Activated naive CD8-positive, alpha-beta T cell treated with anti-CD3 and anti-CD28 coated beads for 36 hours (primary cell): ENCODE data around the gene C2orf49. TPM values are rescaled to one million over a fixed set of nuclear protein-coding genes. Genes with fewer than 3 reads are reported as not detected.

Experiments
- DNase-seq: peaks from one replicate; pipeline ENCODE4 v3.0.0; 2021
- H3K27ac Mint-ChIP-seq: one replicate; pipeline ENCODE4 v1.8.0; 2022; ENCODE audit warnings: mild to moderate bottlenecking, moderate library complexity, mixed read lengths
- H3K27me3 Mint-ChIP-seq: one replicate; pipeline ENCODE4 v1.8.0; 2022; ENCODE audit warnings: mild to moderate bottlenecking, mixed read lengths
- H3K36me3 Mint-ChIP-seq: one replicate; pipeline ENCODE4 v1.8.0; 2021; ENCODE audit warnings: mild to moderate bottlenecking, mixed read lengths
- H3K4me1 Mint-ChIP-seq: one replicate; pipeline ENCODE4 v1.8.0; 2021; ENCODE audit warnings: mixed read lengths
- H3K4me3 Mint-ChIP-seq: one replicate; pipeline ENCODE4 v1.8.0; 2022; ENCODE audit warnings: mild to moderate bottlenecking, moderate library complexity, mixed read lengths
- H3K9me3 Mint-ChIP-seq: one replicate; pipeline ENCODE4 v1.8.0; 2022; ENCODE audit warnings: mixed read lengths
- total RNA-seq, 2 experiments: library from RNA; stranded (reverse); gene quantifications; one replicate each; pipeline ENCODE4 v1.2.3, GENCODE V29; 2021

C2orf49 gene
- total RNA-seq, 2 experiments from 2014 or later = 19.0 to 22.4 TPM

GRCh38 chr2:105379741-105380186 is 42.4 kb downstream of the C2orf49 start:
- Mint-ChIP-seq H3K9me3 (no peaks in the 10 kb centered on the region), H3K4me1 (peaks cover 3% of the 10 kb centered on the region), H3K4me3 (no peak overlapping the region), H3K36me3 (no peaks in the 10 kb centered on the region), H3K27me3 (no peaks in the 10 kb centered on the region), H3K27ac (no peak overlapping the region)
- DNase-seq = no peak

GRCh38 chr2:105380432-105381100 is 43.2 kb downstream of the C2orf49 start:
- Mint-ChIP-seq H3K27ac (no peak overlapping the region), H3K27me3 (no peaks in the 10 kb centered on the region), H3K36me3 (no peaks in the 10 kb centered on the region), H3K4me1 (peaks cover 3% of the 10 kb centered on the region), H3K9me3 (no peaks in the 10 kb centered on the region), H3K4me3 (no peak overlapping the region)
- no peak for DNase-seq

- no peak for DNase-seq
- H3K27ac Mint-ChIP-seq = no peak overlapping the region
- no peak overlapping the region for H3K4me3 Mint-ChIP-seq
- peaks cover 3% of the 10 kb centered on the region for H3K4me1 Mint-ChIP-seq
- H3K27me3 Mint-ChIP-seq = no peaks in the 10 kb centered on the region
- no peaks in the 10 kb centered on the region for H3K9me3 Mint-ChIP-seq
- no peaks in the 10 kb centered on the region for H3K36me3 Mint-ChIP-seq
Observed at GRCh38 chr2:105381101-105381668, 43.8 kb downstream of the C2orf49 start.

- no peak overlapping the region for H3K27ac Mint-ChIP-seq
- peaks cover 3% of the 10 kb centered on the region for H3K4me1 Mint-ChIP-seq
- no peak for DNase-seq
- no peaks in the 10 kb centered on the region for H3K27me3 Mint-ChIP-seq
- no peak overlapping the region for H3K4me3 Mint-ChIP-seq
- no peaks in the 10 kb centered on the region for H3K36me3 Mint-ChIP-seq
- H3K9me3 Mint-ChIP-seq = no peaks in the 10 kb centered on the region
Observed at GRCh38 chr2:105382177-105382576, 44.8 kb downstream of the C2orf49 start.

- H3K4me1 Mint-ChIP-seq = peaks cover 3% of the 10 kb centered on the region
- no peaks in the 10 kb centered on the region for H3K27me3 Mint-ChIP-seq
- H3K4me3 Mint-ChIP-seq = no peak overlapping the region
- H3K9me3 Mint-ChIP-seq = no peaks in the 10 kb centered on the region
- no peaks in the 10 kb centered on the region for H3K36me3 Mint-ChIP-seq
- DNase-seq = no peak
- H3K27ac Mint-ChIP-seq = no peak overlapping the region
Observed at GRCh38 chr2:105383432-105384166, 46.3 kb downstream of the C2orf49 start.

GRCh38 chr2:105384216-105384615 is 46.9 kb downstream of the C2orf49 start:
- H3K4me3 Mint-ChIP-seq = no peak overlapping the region
- no peak overlapping the region for H3K27ac Mint-ChIP-seq
- no peaks in the 10 kb centered on the region for H3K36me3 Mint-ChIP-seq
- no peak for DNase-seq
- H3K9me3 Mint-ChIP-seq = no peaks in the 10 kb centered on the region
- no peaks in the 10 kb centered on the region for H3K27me3 Mint-ChIP-seq
- H3K4me1 Mint-ChIP-seq = peaks cover 3% of the 10 kb centered on the region

GRCh38 chr2:105384861-105385260 is 47.5 kb downstream of the C2orf49 start:
- no peaks in the 10 kb centered on the region for H3K27me3 Mint-ChIP-seq

GRCh38 chr2:105385731-105386540 is 48.6 kb downstream of the C2orf49 start:
- Mint-ChIP-seq H3K9me3 (no peaks in the 10 kb centered on the region), H3K27ac (no peak overlapping the region), H3K4me3 (no peak overlapping the region), H3K4me1 (peaks cover under 1% of the 10 kb centered on the region), H3K36me3 (no peaks in the 10 kb centered on the region), H3K27me3 (no peaks in the 10 kb centered on the region)
- no peak for DNase-seq

More at GRCh38 chr2:105384861-105385260, 47.5 kb downstream of the C2orf49 start:
- Mint-ChIP-seq H3K4me3 (no peak overlapping the region), H3K4me1 (peaks cover 3% of the 10 kb centered on the region), H3K36me3 (no peaks in the 10 kb centered on the region), H3K27ac (no peak overlapping the region), H3K9me3 (no peaks in the 10 kb centered on the region)
- no peak for DNase-seq

GRCh38 chr2:105387225-105387624 is 49.9 kb downstream of the C2orf49 start:
- Mint-ChIP-seq H3K4me1 (no peaks in the 10 kb centered on the region), H3K27ac (no peak overlapping the region), H3K27me3 (no peaks in the 10 kb centered on the region), H3K4me3 (no peak overlapping the region), H3K36me3 (no peaks in the 10 kb centered on the region), H3K9me3 (no peaks in the 10 kb centered on the region)
- DNase-seq = no peak

GRCh38 chr2:105388971-105389381 is 51.6 kb downstream of the C2orf49 start:
- no peak for DNase-seq
- Mint-ChIP-seq H3K27ac (no peak overlapping the region), H3K4me1 (no peaks in the 10 kb centered on the region), H3K27me3 (no peaks in the 10 kb centered on the region), H3K9me3 (no peaks in the 10 kb centered on the region), H3K4me3 (no peak overlapping the region), H3K36me3 (no peaks in the 10 kb centered on the region)

- Mint-ChIP-seq H3K36me3 (no peaks in the 10 kb centered on the region), H3K9me3 (no peaks in the 10 kb centered on the region), H3K27ac (no peak overlapping the region), H3K4me3 (no peak overlapping the region), H3K4me1 (no peaks in the 10 kb centered on the region), H3K27me3 (no peaks in the 10 kb centered on the region)
- DNase-seq = no peak
Observed at GRCh38 chr2:105390454-105390853, 53.1 kb downstream of the C2orf49 start.

GRCh38 chr2:105391058-105391627 is 53.8 kb downstream of the C2orf49 start:
- H3K4me1 Mint-ChIP-seq = no peaks in the 10 kb centered on the region

GRCh38 chr2:105391763-105392662 is 54.7 kb downstream of the C2orf49 start:
- H3K9me3 Mint-ChIP-seq = no peaks in the 10 kb centered on the region

More at GRCh38 chr2:105391058-105391627, 53.8 kb downstream of the C2orf49 start:
- Mint-ChIP-seq H3K9me3 (no peaks in the 10 kb centered on the region), H3K4me3 (no peak overlapping the region), H3K36me3 (no peaks in the 10 kb centered on the region), H3K27ac (no peak overlapping the region), H3K27me3 (no peaks in the 10 kb centered on the region)
- no peak for DNase-seq

More at GRCh38 chr2:105391763-105392662, 54.7 kb downstream of the C2orf49 start:
- Mint-ChIP-seq H3K4me3 (no peak overlapping the region), H3K4me1 (peaks cover 5% of the 10 kb centered on the region), H3K36me3 (peaks cover 2% of the 10 kb centered on the region), H3K27ac (no peak overlapping the region), H3K27me3 (no peaks in the 10 kb centered on the region)
- no peak for DNase-seq
